Measurements from ENCODE around the gene AFAP1.

Gene AFAP1

GRCh38 chr4:7879127-7879526 lies 60.5 kb downstream of the AFAP1 start:
- Histone ChIP-seq H3K4me3 (ENCODE audit: low read depth, low read length) (no peak overlapping the region), H3K27me3 (replicated peaks) (no peaks in the 10 kb centered on the region), H3K27ac (peak overlapping the region; percentile 83), H3K36me3 (replicated peaks) (no peaks in the 10 kb centered on the region)
- TF ChIP-seq, protein P1, sequence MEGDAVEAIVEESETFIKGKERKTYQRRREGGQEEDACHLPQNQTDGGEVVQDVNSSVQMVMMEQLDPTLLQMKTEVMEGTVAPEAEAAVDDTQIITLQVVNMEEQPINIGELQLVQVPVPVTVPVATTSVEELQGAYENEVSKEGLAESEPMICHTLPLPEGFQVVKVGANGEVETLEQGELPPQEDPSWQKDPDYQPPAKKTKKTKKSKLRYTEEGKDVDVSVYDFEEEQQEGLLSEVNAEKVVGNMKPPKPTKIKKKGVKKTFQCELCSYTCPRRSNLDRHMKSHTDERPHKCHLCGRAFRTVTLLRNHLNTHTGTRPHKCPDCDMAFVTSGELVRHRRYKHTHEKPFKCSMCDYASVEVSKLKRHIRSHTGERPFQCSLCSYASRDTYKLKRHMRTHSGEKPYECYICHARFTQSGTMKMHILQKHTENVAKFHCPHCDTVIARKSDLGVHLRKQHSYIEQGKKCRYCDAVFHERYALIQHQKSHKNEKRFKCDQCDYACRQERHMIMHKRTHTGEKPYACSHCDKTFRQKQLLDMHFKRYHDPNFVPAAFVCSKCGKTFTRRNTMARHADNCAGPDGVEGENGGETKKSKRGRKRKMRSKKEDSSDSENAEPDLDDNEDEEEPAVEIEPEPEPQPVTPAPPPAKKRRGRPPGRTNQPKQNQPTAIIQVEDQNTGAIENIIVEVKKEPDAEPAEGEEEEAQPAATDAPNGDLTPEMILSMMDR (IDR thresholded peaks at IDR 0.05; ENCODE audit: low read depth, low read length, missing control alignments), result no peak
- in situ Hi-C loops (cut with HindIII; ENCODE audit: low pct_ligation_motif_present, low sequenced_read_pairs), result no loop called here
- DNase-seq, result no peak

DNA sequence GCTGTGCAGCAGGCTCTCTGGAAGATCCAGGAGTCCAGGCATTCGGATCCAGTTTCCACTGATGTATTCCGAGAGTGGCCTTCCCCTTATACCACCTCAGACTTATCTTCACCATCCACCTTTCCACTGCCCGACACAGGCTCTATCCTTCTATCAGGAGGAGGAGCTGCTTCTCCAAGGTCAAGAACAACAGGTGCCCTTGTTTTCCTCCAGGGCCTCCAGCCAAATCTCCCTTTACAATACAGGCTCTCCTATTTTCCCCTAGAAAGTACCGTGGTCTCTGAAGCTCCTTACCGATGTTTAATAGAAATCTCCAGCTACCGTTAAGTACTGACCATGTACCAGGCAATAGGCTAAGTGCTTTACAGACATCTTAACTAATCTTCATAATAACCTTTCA lies 61.3 kb downstream of the AFAP1 start:
- no peak for DNase-seq
- in situ Hi-C loops (cut with HindIII; ENCODE audit: low pct_ligation_motif_present, low sequenced_read_pairs), result no loop called here
- TF ChIP-seq, protein P1 (IDR thresholded peaks at IDR 0.05; ENCODE audit: low read depth, low read length, missing control alignments), result no peak
- H3K36me3 ChIP-seq (replicated peaks), result no peaks in the 10 kb centered on the region
- H3K4me3 ChIP-seq (ENCODE audit: low read depth, low read length), result no peak overlapping the region
- no peak overlapping the region for H3K27ac ChIP-seq
- H3K27me3 ChIP-seq (replicated peaks), result no peaks in the 10 kb centered on the region

DNA sequence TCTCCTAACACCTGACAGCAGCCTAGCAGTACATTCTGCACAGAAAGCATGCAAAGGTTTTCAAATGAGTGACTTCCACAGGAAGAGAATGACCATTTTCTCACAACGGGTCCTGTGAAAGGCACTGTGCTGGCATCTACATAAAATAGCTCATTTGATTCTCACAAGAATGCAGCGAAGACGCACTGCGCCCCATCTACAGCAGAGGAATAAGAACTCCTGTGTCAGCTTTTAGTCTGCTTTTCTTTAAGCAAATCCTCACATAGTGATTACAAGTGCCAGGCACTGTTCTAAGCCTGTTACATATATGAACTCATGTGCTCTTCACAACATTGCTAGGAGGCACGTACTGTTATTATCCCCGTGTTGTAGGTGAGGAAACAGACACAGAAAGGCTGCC lies 62.5 kb downstream of the AFAP1 start:
- Histone ChIP-seq H3K27me3 (replicated peaks) (no peaks in the 10 kb centered on the region), H3K36me3 (replicated peaks) (no peaks in the 10 kb centered on the region), H3K27ac (peak overlapping the region; percentile 24), H3K4me3 (ENCODE audit: low read depth, low read length) (no peak overlapping the region)
- no peak for DNase-seq
- TF ChIP-seq, protein P1 (IDR thresholded peaks at IDR 0.05; ENCODE audit: low read depth, low read length, missing control alignments), result no peak
- in situ Hi-C loops (cut with HindIII; ENCODE audit: low pct_ligation_motif_present, low sequenced_read_pairs), result no loop called here

DNA sequence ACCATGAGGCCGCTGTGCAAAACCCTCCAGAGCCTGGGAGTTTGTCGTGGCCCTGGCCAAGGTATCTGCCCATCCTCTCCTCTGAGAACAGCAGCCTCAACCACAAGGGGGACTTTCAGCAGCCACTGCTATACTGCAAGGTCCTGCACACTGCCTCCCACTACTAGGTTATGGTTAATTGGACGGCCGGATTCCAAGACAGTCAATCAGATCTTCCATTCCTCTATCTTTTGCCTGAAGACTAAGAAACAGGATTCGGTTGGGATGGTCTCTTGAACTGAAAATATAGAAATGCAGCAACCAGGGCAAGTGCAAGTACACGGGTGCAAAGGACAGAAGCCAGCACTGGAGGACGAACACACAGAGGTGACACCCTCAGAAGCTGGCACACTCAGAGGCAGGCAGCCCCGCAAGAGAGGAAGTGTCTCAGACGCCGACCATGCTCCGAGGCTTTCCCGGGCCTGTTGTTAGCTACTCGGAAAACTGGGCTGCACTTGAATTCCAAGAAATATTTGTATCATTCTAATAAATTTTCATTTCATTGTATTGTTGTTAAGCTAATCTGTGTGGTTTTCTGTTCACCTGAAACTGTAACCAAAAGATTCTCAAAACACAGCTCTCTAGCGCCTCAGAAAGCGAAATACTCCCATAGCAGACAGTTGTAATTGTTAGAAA lies 63.3 kb downstream of the AFAP1 start:
- no peak overlapping the region for H3K4me3 ChIP-seq (ENCODE audit: low read depth, low read length)
- in situ Hi-C loops (cut with HindIII; ENCODE audit: low pct_ligation_motif_present, low sequenced_read_pairs), result no loop called here
- peak overlapping the region; percentile 24 for H3K27ac ChIP-seq
- DNase-seq, result peak; percentile 70
- H3K36me3 ChIP-seq (replicated peaks), result peaks cover 2% of the 10 kb centered on the region
- no peaks in the 10 kb centered on the region for H3K27me3 ChIP-seq (replicated peaks)
- TF ChIP-seq, protein P1 (IDR thresholded peaks at IDR 0.05; ENCODE audit: low read depth, low read length, missing control alignments), result peak; percentile 83

DNA sequence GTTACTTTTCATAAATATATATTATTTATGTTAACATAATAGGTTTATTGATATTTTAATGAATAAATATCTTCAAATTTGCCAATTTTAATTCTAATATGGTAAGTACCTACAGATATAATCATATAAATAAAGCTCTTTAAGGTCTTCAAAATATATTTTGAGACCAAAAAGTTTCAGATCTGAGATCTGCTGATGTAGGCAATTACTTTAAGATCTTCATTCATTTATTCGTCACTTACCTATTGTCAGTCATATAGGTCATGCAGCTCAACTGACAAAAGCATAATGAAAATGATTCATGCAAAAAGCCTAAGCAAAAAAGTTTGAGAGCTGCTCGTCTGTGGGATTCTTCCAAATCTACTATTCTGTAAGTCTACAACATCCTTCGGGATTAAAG lies 64.8 kb downstream of the AFAP1 start:
- no peak for DNase-seq
- H3K36me3 ChIP-seq (replicated peaks), result peaks cover 17% of the 10 kb centered on the region
- in situ Hi-C loops (cut with HindIII; ENCODE audit: low pct_ligation_motif_present, low sequenced_read_pairs), result no loop called here
- no peaks in the 10 kb centered on the region for H3K27me3 ChIP-seq (replicated peaks)
- TF ChIP-seq, protein P1 (IDR thresholded peaks at IDR 0.05; ENCODE audit: low read depth, low read length, missing control alignments), result no peak
- no peak overlapping the region for H3K27ac ChIP-seq
- H3K4me3 ChIP-seq (ENCODE audit: low read depth, low read length), result no peak overlapping the region

DNA sequence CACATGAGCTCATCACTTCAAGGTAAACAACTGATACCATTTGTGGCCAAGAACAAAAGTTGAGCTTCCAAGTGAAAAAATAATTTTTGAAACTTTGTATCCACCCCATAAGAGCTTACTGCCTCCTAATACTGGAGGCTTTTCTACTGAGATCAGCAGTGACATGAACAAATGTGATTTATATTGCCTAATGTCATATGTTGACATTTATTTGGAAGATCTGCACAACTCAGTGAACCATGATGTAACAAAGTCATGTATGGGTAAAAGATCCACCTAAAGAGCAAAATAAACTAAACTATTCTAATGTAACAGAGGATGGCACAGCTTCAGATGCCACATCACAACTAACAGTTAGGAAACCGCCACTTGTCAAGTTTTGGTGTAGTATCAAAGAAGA lies 65.8 kb downstream of the AFAP1 start:
- Histone ChIP-seq H3K36me3 (replicated peaks) (peaks cover 25% of the 10 kb centered on the region), H3K4me3 (ENCODE audit: low read depth, low read length) (no peak overlapping the region), H3K27me3 (replicated peaks) (no peaks in the 10 kb centered on the region), H3K27ac (no peak overlapping the region)
- in situ Hi-C loops (cut with HindIII; ENCODE audit: low pct_ligation_motif_present, low sequenced_read_pairs), result no loop called here
- TF ChIP-seq, protein P1 (IDR thresholded peaks at IDR 0.05; ENCODE audit: low read depth, low read length, missing control alignments), result no peak
- DNase-seq, result no peak

Data from brain microvascular endothelial cell (primary cell).